Measurements from ENCODE around the gene PSORS1C2.
"Not testable (repeated sequence)": the region's sequence is repeated elsewhere in the genome, so short reads cannot be mapped to it uniquely, and the experiment has no call there.

GRCh38 chr6:31183287-31183686 is 44.4 kb upstream of the PSORS1C2 start:
- TF ChIP-seq CTCF, POLR2A (IDR thresholded peaks at IDR 0.05): not testable (repeated sequence)

All from body of pancreas (tissue), 4 donors.